Measurements from ENCODE around the gene CYP27B1.

DNA sequence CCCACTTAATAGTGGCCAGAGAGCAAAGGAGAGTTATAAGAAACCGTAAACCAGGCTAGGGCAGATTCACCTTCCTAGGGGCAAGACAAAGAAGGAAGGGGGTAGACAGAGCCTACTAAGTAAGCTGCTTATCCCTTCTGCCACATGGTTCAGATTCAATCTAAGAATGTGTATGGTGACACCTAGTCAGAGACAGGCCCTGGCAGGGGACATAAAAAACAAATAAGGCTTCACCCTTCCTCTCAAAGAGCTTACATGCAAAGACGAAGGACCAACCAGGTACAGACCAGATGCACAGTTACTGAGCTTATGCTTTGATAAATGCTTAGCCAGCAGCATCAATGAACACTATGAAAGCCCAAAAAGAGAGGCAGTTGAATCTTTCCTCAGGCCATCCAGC, 4.4 kb downstream of the CYP27B1 start:
- TF ChIP-seq, protein P1, sequence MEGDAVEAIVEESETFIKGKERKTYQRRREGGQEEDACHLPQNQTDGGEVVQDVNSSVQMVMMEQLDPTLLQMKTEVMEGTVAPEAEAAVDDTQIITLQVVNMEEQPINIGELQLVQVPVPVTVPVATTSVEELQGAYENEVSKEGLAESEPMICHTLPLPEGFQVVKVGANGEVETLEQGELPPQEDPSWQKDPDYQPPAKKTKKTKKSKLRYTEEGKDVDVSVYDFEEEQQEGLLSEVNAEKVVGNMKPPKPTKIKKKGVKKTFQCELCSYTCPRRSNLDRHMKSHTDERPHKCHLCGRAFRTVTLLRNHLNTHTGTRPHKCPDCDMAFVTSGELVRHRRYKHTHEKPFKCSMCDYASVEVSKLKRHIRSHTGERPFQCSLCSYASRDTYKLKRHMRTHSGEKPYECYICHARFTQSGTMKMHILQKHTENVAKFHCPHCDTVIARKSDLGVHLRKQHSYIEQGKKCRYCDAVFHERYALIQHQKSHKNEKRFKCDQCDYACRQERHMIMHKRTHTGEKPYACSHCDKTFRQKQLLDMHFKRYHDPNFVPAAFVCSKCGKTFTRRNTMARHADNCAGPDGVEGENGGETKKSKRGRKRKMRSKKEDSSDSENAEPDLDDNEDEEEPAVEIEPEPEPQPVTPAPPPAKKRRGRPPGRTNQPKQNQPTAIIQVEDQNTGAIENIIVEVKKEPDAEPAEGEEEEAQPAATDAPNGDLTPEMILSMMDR (IDR thresholded peaks at IDR 0.05), result no peak
- TF ChIP-seq POLR2AphosphoS5 (IDR thresholded peaks at IDR 0.05), result no peak
- no peak for TF ChIP-seq POLR2A (IDR thresholded peaks at IDR 0.05)
- TF ChIP-seq EP300 (IDR thresholded peaks at IDR 0.05), result no peak

All from gastroesophageal sphincter (tissue), 3 donors.